ENCODE data around the gene ADCY2.

- no peak for TF ChIP-seq POLR2A (IDR thresholded peaks at IDR 0.05)
- TF ChIP-seq, protein P1, sequence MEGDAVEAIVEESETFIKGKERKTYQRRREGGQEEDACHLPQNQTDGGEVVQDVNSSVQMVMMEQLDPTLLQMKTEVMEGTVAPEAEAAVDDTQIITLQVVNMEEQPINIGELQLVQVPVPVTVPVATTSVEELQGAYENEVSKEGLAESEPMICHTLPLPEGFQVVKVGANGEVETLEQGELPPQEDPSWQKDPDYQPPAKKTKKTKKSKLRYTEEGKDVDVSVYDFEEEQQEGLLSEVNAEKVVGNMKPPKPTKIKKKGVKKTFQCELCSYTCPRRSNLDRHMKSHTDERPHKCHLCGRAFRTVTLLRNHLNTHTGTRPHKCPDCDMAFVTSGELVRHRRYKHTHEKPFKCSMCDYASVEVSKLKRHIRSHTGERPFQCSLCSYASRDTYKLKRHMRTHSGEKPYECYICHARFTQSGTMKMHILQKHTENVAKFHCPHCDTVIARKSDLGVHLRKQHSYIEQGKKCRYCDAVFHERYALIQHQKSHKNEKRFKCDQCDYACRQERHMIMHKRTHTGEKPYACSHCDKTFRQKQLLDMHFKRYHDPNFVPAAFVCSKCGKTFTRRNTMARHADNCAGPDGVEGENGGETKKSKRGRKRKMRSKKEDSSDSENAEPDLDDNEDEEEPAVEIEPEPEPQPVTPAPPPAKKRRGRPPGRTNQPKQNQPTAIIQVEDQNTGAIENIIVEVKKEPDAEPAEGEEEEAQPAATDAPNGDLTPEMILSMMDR (IDR thresholded peaks at IDR 0.05) = no peak
Measured at GRCh38 chr5:7435503-7435902, 39.6 kb downstream of the ADCY2 start.
